Measurements from ENCODE around the gene MANEAL.

MANEAL gene

GRCh38 chr1:37794372-37795339 is 1.0 kb downstream of the MANEAL start (continued):
- TF ChIP-seq TSHZ1 (tag by site-specific recombination; IDR thresholded peaks at IDR 0.05; ENCODE audit: borderline replicate concordance) (no peak), ZNF658 (tag by site-specific recombination; IDR thresholded peaks at IDR 0.05) (no peak), ZNF660 (tag by site-specific recombination; IDR thresholded peaks at IDR 0.05) (no peak), ZNF350 (tag by site-specific recombination; IDR thresholded peaks at IDR 0.05) (no peak), ZXDB (tag by site-specific recombination; IDR thresholded peaks at IDR 0.05) (no peak), HOXC10 (CRISPR knock-in tag; IDR thresholded peaks at IDR 0.05) (no peak), ZNF585B (tag by site-specific recombination; IDR thresholded peaks at IDR 0.05) (no peak), PATZ1 (tag by site-specific recombination; IDR thresholded peaks at IDR 0.05) (peak; percentile 82), ZNF513 (tag by site-specific recombination; IDR thresholded peaks at IDR 0.05) (no peak), ZNF335 (tag by site-specific recombination; conservative IDR thresholded peaks at IDR 0.05) (peak; percentile 76), ZEB2 (tag by site-specific recombination; IDR thresholded peaks at IDR 0.05) (no peak), KLF1 (tag by site-specific recombination; IDR thresholded peaks at IDR 0.05) (peak; percentile 34; the same call in 1 of the 2 replicates), KLF17 (tag by site-specific recombination; IDR thresholded peaks at IDR 0.05) (peak; percentile 12; the same call in 1 of the 2 replicates), ZNF169 (tag by site-specific recombination; IDR thresholded peaks at IDR 0.05) (no peak), ZNF132 (tag by site-specific recombination; IDR thresholded peaks at IDR 0.05; ENCODE audit: borderline replicate concordance) (no peak), GLIS1 (tag by site-specific recombination; IDR thresholded peaks at IDR 0.05) (peak; percentile 61), ZNF692 (tag by site-specific recombination; IDR thresholded peaks at IDR 0.05) (peak; percentile 74), KLF9 (tag by site-specific recombination; IDR thresholded peaks at IDR 0.05; ENCODE audit: low read depth) (peak; percentile 36; the same call in 1 of the 2 replicates), ZNF488 (tag by site-specific recombination; IDR thresholded peaks at IDR 0.05) (no peak), ZBTB17 (tag by site-specific recombination; IDR thresholded peaks at IDR 0.05) (no peak), ZNF157 (tag by site-specific recombination; IDR thresholded peaks at IDR 0.05) (no peak), ZNF354C (tag by site-specific recombination; IDR thresholded peaks at IDR 0.05; ENCODE audit: borderline replicate concordance, low read depth) (no peak), ZBTB20 (tag by site-specific recombination; IDR thresholded peaks at IDR 0.05) (peak; percentile 90), ZNF473 (tag by site-specific recombination; IDR thresholded peaks at IDR 0.05) (no peak), ZSCAN23 (tag by site-specific recombination; IDR thresholded peaks at IDR 0.05) (no peak), ZNF664 (tag by site-specific recombination; IDR thresholded peaks at IDR 0.05) (no peak), IKZF3 (tag by site-specific recombination; IDR thresholded peaks at IDR 0.05) (0 out of 2 replicates have a peak, but pooled peaks have one; percentile 30), ZNF341 (tag by site-specific recombination; IDR thresholded peaks at IDR 0.05; ENCODE audit: low read depth) (peak; percentile 59)
